SK-N-SH (cell line): Measurements from ENCODE around the gene SNX9. TPM values are rescaled to one million over a fixed set of nuclear protein-coding genes. Genes with fewer than 3 reads are reported as not detected.

Experiments
- CTCF ChIA-PET: fragments of 300-600, 350-600 bp; formaldehyde crosslinking; extraction: SDS; loops from one replicate; lab custom pipeline; 2021; lab: Yijun Ruan, JAX
- POLR2A ChIA-PET: fragments of 350-600 bp; sonication (Branson Sonifier 250); formaldehyde crosslinking; extraction: SDS; loops from one replicate; lab custom pipeline; 2020; ENCODE audit warnings: antibody characterized with exemption, inconsistent platforms; lab: Yijun Ruan, JAX
- DNase-seq: peaks from one replicate; pipeline ENCODE4 v3.0.0; 2012
- H2AFZ ChIP-seq: fragments of 200-600 bp; sonication (generic); 2 replicates; pipeline ENCODE4 v1.8.1; 2016; ENCODE audit warnings: antibody characterized with exemption, mild to moderate bottlenecking, low read depth
- H3F3A ChIP-seq: fragments of 200-600 bp; sonication (generic); replicated peaks from 2 replicates; pipeline ENCODE3; 2016; ENCODE audit warnings: antibody characterized with exemption, mild to moderate bottlenecking; ENCODE audit not compliant: insufficient read depth
- H3K27ac ChIP-seq, 2 experiments: fragments of 200-500 bp in 1 of 2; fragments of 200-600 bp in 1 of 2; sonication (Bioruptor generic) in 1 of 2; sonication (generic), shearing (Covaris generic) in 1 of 2; 2 replicates each; pipeline versions ENCODE4 v1.5.1 to v1.6.1; 2014 to 2016; ENCODE audit warnings: low read depth in 2 of 2, inconsistent platforms in 1 of 2, low read length in 1 of 2, mild to moderate bottlenecking in 1 of 2, mixed read lengths in 1 of 2
- H3K27me3 ChIP-seq: fragments of 200-600 bp; sonication (generic), shearing (Covaris generic); 2 replicates; pipeline ENCODE4 v1.6.1; 2016; ENCODE audit warnings: mixed run types; ENCODE audit not compliant: insufficient read depth
- H3K36me3 ChIP-seq, 2 experiments: fragments of 200-500 bp in 1 of 2; fragments of 200-600 bp in 1 of 2; sonication (Bioruptor generic) in 1 of 2; sonication (generic) in 1 of 2; replicated peaks in 1 of 2; 2 replicates each; pipeline versions ENCODE3 to v1.5.1; 2014 to 2016; ENCODE audit warnings: low read length in 1 of 2, mild to moderate bottlenecking in 1 of 2; ENCODE audit not compliant: insufficient read depth in 2 of 2, control insufficient read depth in 1 of 2
- H3K4me1 ChIP-seq, 2 experiments: fragments of 200-500 bp in 1 of 2; fragments of 200-600 bp in 1 of 2; sonication (Bioruptor generic) in 1 of 2; sonication (generic), shearing (Covaris generic) in 1 of 2; 2 replicates each; pipeline versions ENCODE4 v1.5.1 to v1.6.1; 2014 to 2016; ENCODE audit warnings: low read depth in 1 of 2, low read length in 1 of 2, mixed run types in 1 of 2; ENCODE audit not compliant: insufficient read depth in 2 of 2, control insufficient read depth in 1 of 2
- H3K4me2 ChIP-seq: fragments of 200-600 bp; sonication (generic), shearing (Covaris generic); 2 replicates; pipeline ENCODE4 v1.6.1; 2017; ENCODE audit warnings: mixed run types
- H3K4me3 ChIP-seq, 2 experiments: fragments of 200-500 bp in 1 of 2; fragments of 200-600 bp in 1 of 2; sonication (Bioruptor generic) in 1 of 2; sonication (generic), shearing (Covaris generic) in 1 of 2; 2 replicates each; pipeline versions ENCODE4 v1.5.1 to v1.8.1; 2014 to 2016; ENCODE audit warnings: low read depth in 2 of 2, inconsistent platforms in 1 of 2, low read length in 1 of 2, mild to moderate bottlenecking in 1 of 2, mixed read lengths in 1 of 2, moderate library complexity in 1 of 2
- H3K79me2 ChIP-seq: fragments of 200-600 bp; sonication (generic); 2 replicates; pipeline ENCODE4 v1.8.1; 2017; ENCODE audit warnings: mild to moderate bottlenecking; ENCODE audit not compliant: insufficient read depth
- H3K9ac ChIP-seq: fragments of 200-600 bp; sonication (generic); 2 replicates; pipeline ENCODE4 v1.6.1; 2017; ENCODE audit warnings: mixed run types
- H3K9me2 ChIP-seq: fragments of 200-600 bp; sonication (generic); 2 replicates; pipeline ENCODE4 v1.6.1; 2017; ENCODE audit warnings: mixed run types
- H3K9me3 ChIP-seq: fragments of 200-600 bp; sonication (generic); 2 replicates; pipeline ENCODE4 v1.6.1; 2017; ENCODE audit warnings: mixed run types, mild to moderate bottlenecking, moderate library complexity
- H4K20me1 ChIP-seq: fragments of 200-600 bp; sonication (generic); 2 replicates; pipeline ENCODE4 v1.6.1; 2017; ENCODE audit warnings: mild to moderate bottlenecking, mixed run types; ENCODE audit not compliant: insufficient read depth
- CTCF ChIP-seq: fragments of 200-600 bp; sonication (generic); IDR thresholded peaks from 2 replicates; pipeline ENCODE4 v1.6.1; 2017; ENCODE audit warnings: antibody characterized with exemption, mild to moderate bottlenecking, moderate library complexity
- ELF1 ChIP-seq: IDR thresholded peaks from 2 replicates; pipeline ENCODE4 v1.4.0; 2012
- EP300 ChIP-seq, 2 experiments: IDR thresholded peaks; 2 replicates each; pipeline versions ENCODE4 v1.4.0 to v1.6.1; 2012; ENCODE audit warnings: borderline replicate concordance in 1 of 2, low read depth in 1 of 2, low read length in 1 of 2
- FOSL2 ChIP-seq: IDR thresholded peaks from 2 replicates; pipeline ENCODE4 v1.4.0; 2012; ENCODE audit warnings: low read depth, mild to moderate bottlenecking, moderate library complexity, borderline replicate concordance
- FOXM1 ChIP-seq: IDR thresholded peaks from 2 replicates; pipeline ENCODE4 v1.4.0; 2012; ENCODE audit warnings: low read depth, mild to moderate bottlenecking
- GABPA ChIP-seq: IDR thresholded peaks from 2 replicates; pipeline ENCODE4 v1.4.0; 2012; ENCODE audit warnings: low read depth, mild to moderate bottlenecking
- GATA2 ChIP-seq: sonication (generic); formaldehyde crosslinking; IDR thresholded peaks from 2 replicates; pipeline ENCODE4 v1.5.0; 2020; ENCODE audit warnings: mild to moderate bottlenecking, missing genetic modification reagents
- JUND ChIP-seq: IDR thresholded peaks from 2 replicates; pipeline ENCODE4 v1.4.0; 2012
- MEF2A ChIP-seq: IDR thresholded peaks from 2 replicates; pipeline ENCODE4 v1.4.0; 2012; ENCODE audit warnings: low read depth, borderline replicate concordance
- MXI1 ChIP-seq: IDR thresholded peaks from 2 replicates; pipeline ENCODE4 v1.6.1; 2012; ENCODE audit warnings: mild to moderate bottlenecking, low read depth, low read length, improper control_type of control experiment
- NFIC ChIP-seq: IDR thresholded peaks from 2 replicates; pipeline ENCODE4 v1.4.0; 2012; ENCODE audit warnings: borderline replicate concordance
- PBX3 ChIP-seq: IDR thresholded peaks from 2 replicates; pipeline ENCODE4; 2012
- POLR2AphosphoS5 ChIP-seq: IDR thresholded peaks from 2 replicates; pipeline ENCODE4 v1.6.1; 2012; ENCODE audit warnings: low read depth, low read length
- REST ChIP-seq: IDR thresholded peaks from 2 replicates; pipeline ENCODE4 v1.6.1; 2012; ENCODE audit warnings: mild to moderate bottlenecking, low read depth, low read length, moderate library complexity
- RFX5 ChIP-seq: IDR thresholded peaks from 2 replicates; pipeline ENCODE4 v1.6.1; 2012; ENCODE audit warnings: mild to moderate bottlenecking, improper control_type of control experiment, low read length
- SMC3 ChIP-seq: IDR thresholded peaks from 2 replicates; pipeline ENCODE4 v1.6.1; 2012; ENCODE audit warnings: low read depth, low read length, improper control_type of control experiment
- TCF12 ChIP-seq: IDR thresholded peaks from 2 replicates; pipeline ENCODE4 v1.4.0; 2012
- USF2 ChIP-seq: fragments of 150-350 bp; IDR thresholded peaks from 2 replicates; pipeline ENCODE4 v1.6.1; 2017; ENCODE audit warnings: antibody characterized with exemption, low read length, low read depth, borderline replicate concordance
- YY1 ChIP-seq: IDR thresholded peaks from 2 replicates; pipeline ENCODE4 v1.4.0; 2012; ENCODE audit warnings: low read depth, mild to moderate bottlenecking
- WGBS: methylation state at CpG from one replicate; pipeline ENCODE4 v1.1.6; 2017; ENCODE audit warnings: low lambda C conversion rate; 5-methylcytosine and 5-hydroxymethylcytosine counted together
- polyA plus RNA-seq, 3 experiments: library from polyadenylated mRNA; depleted of rRNA; stranded (reverse); fragments of >200 nt; gene quantifications; 2 replicates each; pipeline ENCODE4 v1.2.3, GENCODE V29; 2012

SNX9 gene
- polyA plus RNA-seq, 1 of the 3 experiments (the other 2 are of a cell fraction): 31.6 TPM

- TF ChIP-seq USF2 (no peak), FOSL2 (no peak)
These were observed 45.8 kb downstream of the SNX9 start (continued) for GRCh38 chr6:157868835-157869234.

GRCh38 chr6:157869673-157870302 is 46.7 kb downstream of the SNX9 start:
- TF ChIP-seq REST (no peak), GABPA (no peak), EP300 (IDR thresholded peaks at IDR 0.05; ENCODE audit: borderline replicate concordance in 1 of 2, low read depth in 1 of 2, low read length in 1 of 2) (no peak), CTCF (no peak), YY1 (no peak), MXI1 (no peak), RFX5 (no peak), PBX3 (no peak), TCF12 (no peak), ELF1 (no peak), FOXM1 (no peak), MEF2A (no peak), SMC3 (no peak), FOSL2 (no peak), NFIC (no peak), POLR2AphosphoS5 (no peak), GATA2 (no peak), JUND (no peak)
- no peak overlapping the region for H3K4me3 ChIP-seq
- H3K27ac ChIP-seq: no peak overlapping the region
- H2AFZ ChIP-seq: no peak overlapping the region
- H3K36me3 ChIP-seq: peaks cover 13 to 16% of the 10 kb centered on the region in 2 experiments
- peaks cover 7 to 8% of the 10 kb centered on the region in 2 experiments; a peak in 2 of 4 replicates for H3K4me1 ChIP-seq
- WGBS: 96% methylated on average over 19 of the region's 19 CpGs
- ChIA-PET POLR2A (no interaction called here), CTCF (no interaction called here)
- H3K4me2 ChIP-seq: no peak overlapping the region
- H3K9ac ChIP-seq: no peak overlapping the region
- peaks cover 38% of the 10 kb centered on the region for H3K79me2 ChIP-seq
- peaks cover 17% of the 10 kb centered on the region for H4K20me1 ChIP-seq
- no peak for DNase-seq
- no peaks in the 10 kb centered on the region for H3K9me3 ChIP-seq
- H3K9me2 ChIP-seq: no peaks in the 10 kb centered on the region
- H3F3A ChIP-seq: peaks cover 26% of the 10 kb centered on the region
- no peaks in the 10 kb centered on the region for H3K27me3 ChIP-seq
